HG03095 (cell line): ENCODE measurements around the gene RNF220.

Experiments used
- ATAC-seq: cut with Tn5 transposase; IDR thresholded peaks from one replicate; pipeline ENCODE4 v1.9.1; 2021; ENCODE audit warnings: moderate library complexity; ENCODE audit not compliant: unreplicated experiment

The RNF220 gene

GRCh38 chr1:44575396-44575795, 170.3 kb downstream of the RNF220 start:
- no peak for ATAC-seq

GRCh38 chr1:44576456-44577150, 171.5 kb downstream of the RNF220 start:
- ATAC-seq: no peak

GRCh38 chr1:44581205-44581604, 176.2 kb downstream of the RNF220 start:
- ATAC-seq: no peak

- ATAC-seq: no peak
These were observed 179.1 kb downstream of the RNF220 start for GRCh38 chr1:44584167-44584566.

GRCh38 chr1:44585315-44585920, 180.4 kb downstream of the RNF220 start:
- no peak for ATAC-seq

GRCh38 chr1:44587796-44588460, 182.9 kb downstream of the RNF220 start:
- no peak for ATAC-seq

- no peak for ATAC-seq
These were observed 183.6 kb downstream of the RNF220 start for GRCh38 chr1:44588551-44589210.

GRCh38 chr1:44590475-44590874, 185.4 kb downstream of the RNF220 start:
- no peak for ATAC-seq

GRCh38 chr1:44591381-44591780, 186.3 kb downstream of the RNF220 start:
- ATAC-seq: no peak

- no peak for ATAC-seq
These were observed 187.4 kb downstream of the RNF220 start for GRCh38 chr1:44592208-44593145.

- ATAC-seq: no peak
These were observed 189.3 kb downstream of the RNF220 start for GRCh38 chr1:44594353-44594752.

- no peak for ATAC-seq
These were observed 190.0 kb downstream of the RNF220 start for GRCh38 chr1:44594871-44595735.

GRCh38 chr1:44596511-44596910, 191.5 kb downstream of the RNF220 start:
- no peak for ATAC-seq

GRCh38 chr1:44598167-44598566, 193.1 kb downstream of the RNF220 start:
- no peak for ATAC-seq

- ATAC-seq: no peak
These were observed 197.9 kb downstream of the RNF220 start for GRCh38 chr1:44602634-44603628.

GRCh38 chr1:44603718-44604117, 198.7 kb downstream of the RNF220 start:
- no peak for ATAC-seq

GRCh38 chr1:44604157-44604955, 199.3 kb downstream of the RNF220 start:
- ATAC-seq: no peak
